A673 (cell line): ENCODE data around the gene TTLL7. TPM values are rescaled to one million over a fixed set of nuclear protein-coding genes. Genes with fewer than 3 reads are reported as not detected.

Source experiments
- BruUV-seq: library from RNA; stranded (reverse); fragments of 400-500 nt; replicated peaks from 2 replicates; lab custom pipeline; 2021; lab: Mats Ljungman, UMichigan
- CTCF ChIA-PET: fragments of 300-600 bp; sonication (Branson Sonifier 250); formaldehyde crosslinking; loops from one replicate; lab custom pipeline; 2022; ENCODE audit warnings: antibody characterized with exemption; lab: Charles Lee
- POLR2A ChIA-PET: fragments of 300-600 bp; sonication (Branson Sonifier 250); formaldehyde crosslinking; loops from one replicate; lab custom pipeline; 2022; ENCODE audit warnings: antibody characterized with exemption; ENCODE audit not compliant: low non-redundant PET; lab: Charles Lee
- DNase-seq: peaks from one replicate; pipeline ENCODE4 v3.0.0-alpha.2; 2015; ENCODE audit warnings: low spot score
- H3K27ac ChIP-seq: fragments of 200-600 bp; sonication (generic); 2 replicates; pipeline ENCODE4 v1.5.1; 2016; ENCODE audit warnings: mixed run types, low read depth, mild to moderate bottlenecking, mixed read lengths, antibody characterized with exemption, low read length; ENCODE audit not compliant: poor library complexity, severe bottlenecking
- H3K27me3 ChIP-seq: fragments of 200-600 bp; sonication (generic); replicated peaks from 2 replicates; pipeline ENCODE4 v1.6.1; 2017; ENCODE audit warnings: mixed run types, low read depth, mild to moderate bottlenecking, mixed read lengths, antibody characterized with exemption, low read length; ENCODE audit not compliant: insufficient read depth, poor library complexity
- H3K36me3 ChIP-seq: fragments of 200-600 bp; sonication (generic); 2 replicates; pipeline ENCODE4 v1.6.1; 2016; ENCODE audit warnings: mixed run types, mild to moderate bottlenecking, mixed read lengths, antibody characterized with exemption, low read length; ENCODE audit not compliant: insufficient read depth, poor library complexity, severe bottlenecking
- H3K4me1 ChIP-seq: fragments of 200-600 bp; sonication (generic); 2 replicates; pipeline ENCODE4 v1.6.1; 2017; ENCODE audit warnings: mixed run types, mild to moderate bottlenecking, mixed read lengths, antibody characterized with exemption, low read length; ENCODE audit not compliant: insufficient read depth, poor library complexity, severe bottlenecking
- H3K4me3 ChIP-seq: fragments of 200-600 bp; sonication (generic); 2 replicates; pipeline ENCODE4 v1.5.1; 2016; ENCODE audit warnings: low read depth, mixed run types, mild to moderate bottlenecking, mixed read lengths, low read length; ENCODE audit not compliant: poor library complexity, severe bottlenecking
- H3K9me3 ChIP-seq: fragments of 200-600 bp; sonication (generic); 2 replicates; pipeline ENCODE4 v1.6.1; 2016; ENCODE audit warnings: mixed run types, low read depth, mild to moderate bottlenecking, mixed read lengths, antibody characterized with exemption, low read length; ENCODE audit not compliant: poor library complexity, severe bottlenecking
- EZH2 ChIP-seq: fragments of 200-600 bp; sonication (generic); IDR thresholded peaks from 2 replicates; pipeline ENCODE4 v1.6.1; 2017; ENCODE audit warnings: borderline replicate concordance, low read depth, mild to moderate bottlenecking, mixed read lengths, antibody characterized with exemption, low read length; ENCODE audit not compliant: poor library complexity, severe bottlenecking
- intact Hi-C: fragments of 100-400 bp; cut with micrococcal nuclease; formaldehyde crosslinking; loops from one replicate; pipeline ENCODE4 v1.10.0; 2022; ENCODE audit not compliant: unreplicated experiment
- total RNA-seq: library from RNA; stranded (reverse); gene quantifications from 2 replicates; pipeline ENCODE4 v1.2.3, GENCODE V29; 2021
- TF ChIP-seq, protein P1 (sequence below): fragments of 300-800, 200-600 bp; sonication (generic); conservative IDR thresholded peaks from 2 replicates; pipeline ENCODE4 v1.5.1; 2017; ENCODE audit warnings: low read depth, mild to moderate bottlenecking, antibody characterized with exemption, low read length, moderate library complexity, mixed read lengths

The TTLL7 gene
- total RNA-seq, 1 experiment from 2014 or later: 34.2 TPM

DNA sequence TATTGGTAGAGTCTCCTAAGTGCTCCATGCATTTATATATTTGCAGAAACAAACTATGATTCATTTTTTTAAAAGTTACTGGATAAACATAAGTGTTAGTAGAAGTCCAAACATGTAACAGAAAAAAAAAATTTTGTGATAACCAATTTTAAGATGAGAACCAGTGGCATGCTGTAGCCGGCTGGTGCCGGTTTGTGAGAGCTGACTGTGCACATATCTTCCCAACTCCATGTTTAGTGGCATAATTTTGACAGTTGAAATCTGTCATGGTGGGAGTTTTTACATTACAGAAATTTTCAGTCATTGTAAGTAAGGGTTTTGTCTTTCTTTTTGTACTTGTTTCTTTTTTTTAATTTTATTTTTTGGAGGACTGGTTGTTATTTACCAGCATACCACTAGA is 141.2 kb downstream of the TTLL7 start:
- Histone ChIP-seq H3K36me3 (no peaks in the 10 kb centered on the region), H3K27me3 (peaks cover 62% of the 10 kb centered on the region), H3K4me1 (peaks cover 4% of the 10 kb centered on the region), H3K4me3 (no peak overlapping the region), H3K9me3 (no peaks in the 10 kb centered on the region), H3K27ac (no peak overlapping the region)
- POLR2A ChIA-PET: no interaction called here
- CTCF ChIA-PET: no interaction called here
- TF ChIP-seq EZH2: no peak
- no TSS peak for BruUV-seq
- DNase-seq: no peak
- intact Hi-C loops: loop anchor here (5.0 to 10.0 kb wide), 3 partner anchors 263 to 1080 kb away; no protein-coding TSS in a partner anchor

DNA sequence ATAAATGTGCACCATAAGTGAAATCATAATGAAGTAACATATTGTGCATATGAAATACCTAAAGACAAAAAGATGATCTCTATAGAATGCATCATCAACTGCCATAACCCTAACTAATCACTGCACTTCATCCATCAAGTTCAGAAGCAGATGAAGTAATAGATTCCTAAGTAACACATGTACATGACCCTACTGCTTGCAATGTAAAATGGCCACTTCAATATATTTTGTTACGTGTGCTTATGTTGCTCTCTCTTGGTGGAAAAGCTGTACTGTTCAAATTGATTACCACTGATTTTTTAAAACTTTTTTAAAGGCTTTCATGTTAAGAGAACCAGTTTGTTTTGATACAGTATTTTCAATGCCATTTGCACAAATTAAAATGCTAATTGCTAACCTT is 141.8 kb downstream of the TTLL7 start:
- ChIA-PET CTCF (no interaction called here), POLR2A (no interaction called here)
- H3K4me1 ChIP-seq: peaks cover 4% of the 10 kb centered on the region
- H3K9me3 ChIP-seq: no peaks in the 10 kb centered on the region
- peak; percentile 36 for DNase-seq
- H3K27ac ChIP-seq: no peak overlapping the region
- BruUV-seq: no TSS peak
- H3K27me3 ChIP-seq: peaks cover 68% of the 10 kb centered on the region
- intact Hi-C loops: loop anchor here (5.0 to 10.0 kb wide), 3 partner anchors 262 to 1080 kb away; no protein-coding TSS in a partner anchor
- TF ChIP-seq, protein P1, sequence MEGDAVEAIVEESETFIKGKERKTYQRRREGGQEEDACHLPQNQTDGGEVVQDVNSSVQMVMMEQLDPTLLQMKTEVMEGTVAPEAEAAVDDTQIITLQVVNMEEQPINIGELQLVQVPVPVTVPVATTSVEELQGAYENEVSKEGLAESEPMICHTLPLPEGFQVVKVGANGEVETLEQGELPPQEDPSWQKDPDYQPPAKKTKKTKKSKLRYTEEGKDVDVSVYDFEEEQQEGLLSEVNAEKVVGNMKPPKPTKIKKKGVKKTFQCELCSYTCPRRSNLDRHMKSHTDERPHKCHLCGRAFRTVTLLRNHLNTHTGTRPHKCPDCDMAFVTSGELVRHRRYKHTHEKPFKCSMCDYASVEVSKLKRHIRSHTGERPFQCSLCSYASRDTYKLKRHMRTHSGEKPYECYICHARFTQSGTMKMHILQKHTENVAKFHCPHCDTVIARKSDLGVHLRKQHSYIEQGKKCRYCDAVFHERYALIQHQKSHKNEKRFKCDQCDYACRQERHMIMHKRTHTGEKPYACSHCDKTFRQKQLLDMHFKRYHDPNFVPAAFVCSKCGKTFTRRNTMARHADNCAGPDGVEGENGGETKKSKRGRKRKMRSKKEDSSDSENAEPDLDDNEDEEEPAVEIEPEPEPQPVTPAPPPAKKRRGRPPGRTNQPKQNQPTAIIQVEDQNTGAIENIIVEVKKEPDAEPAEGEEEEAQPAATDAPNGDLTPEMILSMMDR: peak; percentile 57
- TF ChIP-seq EZH2: no peak
- no peaks in the 10 kb centered on the region for H3K36me3 ChIP-seq
- no peak overlapping the region for H3K4me3 ChIP-seq

- H3K4me1 ChIP-seq: peaks cover 4% of the 10 kb centered on the region
- intact Hi-C loops: loop anchor here (5.0 to 10.0 kb wide), 3 partner anchors 262 to 1079 kb away; no protein-coding TSS in a partner anchor
- no peaks in the 10 kb centered on the region for H3K9me3 ChIP-seq
- no peak for DNase-seq
- TF ChIP-seq, protein P1: no peak
- H3K36me3 ChIP-seq: no peaks in the 10 kb centered on the region
- ChIA-PET POLR2A (no interaction called here), CTCF (no interaction called here)
- peaks cover 76% of the 10 kb centered on the region for H3K27me3 ChIP-seq
- H3K27ac ChIP-seq: no peak overlapping the region
- BruUV-seq: no TSS peak
- H3K4me3 ChIP-seq: no peak overlapping the region
Measured at GRCh38 chr1:83856381-83856780, 142.6 kb downstream of the TTLL7 start.

GRCh38 chr1:83854456-83854855 is 144.5 kb downstream of the TTLL7 start:
- no peak for TF ChIP-seq EZH2
- TF ChIP-seq, protein P1: no peak
- Histone ChIP-seq H3K4me3 (no peak overlapping the region), H3K9me3 (no peaks in the 10 kb centered on the region), H3K27ac (no peak overlapping the region), H3K4me1 (no peaks in the 10 kb centered on the region), H3K27me3 (peaks cover 89% of the 10 kb centered on the region), H3K36me3 (no peaks in the 10 kb centered on the region)
- no peak for DNase-seq
- BruUV-seq: no TSS peak
- ChIA-PET CTCF (no interaction called here), POLR2A (no interaction called here)
- intact Hi-C loops: loop anchor here (10.0 kb wide), 2 partner anchors 260 to 310 kb away; no protein-coding TSS in a partner anchor
